Brain microvascular endothelial cell (primary cell): ENCODE results near the gene GSDME.
A peak's percentile ranks its signal among the peaks of the same experiment; 100 is the strongest.

Source experiments
- DNase-seq: peaks from one replicate; pipeline ENCODE4 v3.0.0-alpha.2; 2020
- H3K27ac ChIP-seq: fragments of 250-450 bp; sonication (Bioruptor Pico); 2 replicates; pipeline ENCODE4 v1.5.1; 2020; ENCODE audit warnings: mild to moderate bottlenecking, moderate library complexity
- H3K27me3 ChIP-seq: fragments of 250-450 bp; sonication (Bioruptor Pico); replicated peaks from 2 replicates; pipeline ENCODE4 v1.5.1; 2020; ENCODE audit warnings: mild to moderate bottlenecking
- H3K36me3 ChIP-seq: fragments of 250-450 bp; sonication (Bioruptor Pico); replicated peaks from 2 replicates; pipeline ENCODE4 v1.5.1; 2020; ENCODE audit warnings: mild to moderate bottlenecking
- H3K4me3 ChIP-seq: 2 replicates; pipeline ENCODE4 v1.5.1; 2011; ENCODE audit warnings: low read depth, mild to moderate bottlenecking, control low read depth, low read length, moderate library complexity
- CTCF ChIP-seq: IDR thresholded peaks from 2 replicates; pipeline ENCODE4 v1.5.1; 2011; ENCODE audit warnings: low read depth, mild to moderate bottlenecking, moderate library complexity, low read length, control low read depth, inconsistent platforms; ENCODE audit errors: missing control alignments
- in situ Hi-C: cut with HindIII; loops from 2 replicates; pipeline ENCODE4 v1.10.0; 2017; ENCODE audit warnings: low sequenced_read_pairs, low pct_ligation_motif_present

The GSDME gene

GRCh38 chr7:24731313-24731712 lies 26.0 kb downstream of the GSDME start:
- no peak for TF ChIP-seq CTCF
- H3K27ac ChIP-seq: no peak overlapping the region
- no peaks in the 10 kb centered on the region for H3K27me3 ChIP-seq
- DNase-seq: no peak
- in situ Hi-C loops: no loop called here
- H3K36me3 ChIP-seq: no peaks in the 10 kb centered on the region
- H3K4me3 ChIP-seq: no peak overlapping the region

- H3K27ac ChIP-seq: no peak overlapping the region
- no peak overlapping the region for H3K4me3 ChIP-seq
- H3K36me3 ChIP-seq: no peaks in the 10 kb centered on the region
- H3K27me3 ChIP-seq: no peaks in the 10 kb centered on the region
- in situ Hi-C loops: no loop called here
- DNase-seq: no peak
- no peak for TF ChIP-seq CTCF
Measured at GRCh38 chr7:24730018-24730369, 27.3 kb downstream of the GSDME start.

GRCh38 chr7:24729365-24730017 lies 27.8 kb downstream of the GSDME start:
- no peak for TF ChIP-seq CTCF
- H3K27me3 ChIP-seq: no peaks in the 10 kb centered on the region
- H3K36me3 ChIP-seq: no peaks in the 10 kb centered on the region
- DNase-seq: no peak
- in situ Hi-C loops: no loop called here
- no peak overlapping the region for H3K27ac ChIP-seq
- H3K4me3 ChIP-seq: no peak overlapping the region

- no peaks in the 10 kb centered on the region for H3K27me3 ChIP-seq
- in situ Hi-C loops: no loop called here
- no peaks in the 10 kb centered on the region for H3K36me3 ChIP-seq
- no peak overlapping the region for H3K27ac ChIP-seq
- peak; percentile 9 for DNase-seq
- TF ChIP-seq CTCF: no peak
- H3K4me3 ChIP-seq: no peak overlapping the region
Measured at GRCh38 chr7:24728503-24729364, 28.5 kb downstream of the GSDME start.

- H3K4me3 ChIP-seq: no peak overlapping the region
- no peaks in the 10 kb centered on the region for H3K27me3 ChIP-seq
- no peak for TF ChIP-seq CTCF
- no peak overlapping the region for H3K27ac ChIP-seq
- in situ Hi-C loops: no loop called here
- H3K36me3 ChIP-seq: no peaks in the 10 kb centered on the region
- DNase-seq: no peak
Measured at GRCh38 chr7:24728121-24728500, 29.2 kb downstream of the GSDME start.
